OCI-LY7 (cell line): ENCODE results near the gene DENND1A. TPM values are rescaled to one million over a fixed set of nuclear protein-coding genes. Genes with fewer than 3 reads are reported as not detected.

ENCODE experiments used
- BruUV-seq: library from RNA; stranded (reverse); fragments of 400-500 nt; replicated peaks from 2 replicates; lab custom pipeline; 2021; lab: Mats Ljungman, UMichigan
- CTCF ChIA-PET: fragments of 300-600 bp; sonication (Branson Sonifier 250); formaldehyde crosslinking; loops from one replicate; lab custom pipeline; 2022; ENCODE audit warnings: antibody characterized with exemption; ENCODE audit not compliant: unreplicated experiment; lab: Charles Lee
- POLR2A ChIA-PET: fragments of 300-600 bp; sonication (Branson Sonifier 250); formaldehyde crosslinking; loops from one replicate; lab custom pipeline; 2022; ENCODE audit warnings: antibody characterized with exemption; lab: Charles Lee
- DNase-seq: peaks from one replicate; pipeline ENCODE4 v3.0.0-alpha.2; 2015; ENCODE audit warnings: low spot score
- H2AFZ ChIP-seq: fragments of 200-600 bp; sonication (generic), shearing (Covaris generic); 2 replicates; pipeline ENCODE4 v1.6.1; 2014; ENCODE audit warnings: mild to moderate bottlenecking, antibody characterized with exemption, low read length, moderate library complexity
- H3K27ac ChIP-seq: fragments of 200-600 bp; sonication (generic); 2 replicates; pipeline ENCODE4 v1.5.1; 2014; ENCODE audit warnings: mixed run types, low read depth, mild to moderate bottlenecking, moderate library complexity, low read length, inconsistent platforms; ENCODE audit not compliant: poor library complexity, severe bottlenecking
- H3K36me3 ChIP-seq: fragments of 200-600 bp; sonication (generic); 2 replicates; pipeline ENCODE4 v1.6.1; 2014; ENCODE audit warnings: mild to moderate bottlenecking, antibody characterized with exemption, low read length, moderate library complexity, mixed read lengths; ENCODE audit not compliant: insufficient read depth
- H3K4me1 ChIP-seq: fragments of 200-600 bp; sonication (generic); 2 replicates; pipeline ENCODE4 v1.5.1; 2014; ENCODE audit warnings: mild to moderate bottlenecking, low read length; ENCODE audit not compliant: insufficient read depth, poor library complexity, severe bottlenecking
- H3K4me2 ChIP-seq: fragments of 200-600 bp; sonication (generic); 2 replicates; pipeline ENCODE4 v1.6.1; 2014; ENCODE audit warnings: mild to moderate bottlenecking, low read length
- H3K4me3 ChIP-seq: fragments of 200-600 bp; sonication (generic); 2 replicates; pipeline ENCODE4 v1.5.1; 2014; ENCODE audit warnings: mild to moderate bottlenecking, low read depth, low read length; ENCODE audit not compliant: poor library complexity, severe bottlenecking
- H3K79me2 ChIP-seq: fragments of 200-600 bp; sonication (generic); 2 replicates; pipeline ENCODE4 v1.6.1; 2016; ENCODE audit warnings: low read depth, mild to moderate bottlenecking, low read length, moderate library complexity, mixed read lengths; ENCODE audit not compliant: insufficient read depth
- H3K9me2 ChIP-seq: fragments of 200-600 bp; sonication (generic); 2 replicates; pipeline ENCODE4 v1.6.1; 2016; ENCODE audit warnings: mild to moderate bottlenecking, low read length, mixed read lengths; ENCODE audit not compliant: insufficient read depth
- H3K9me3 ChIP-seq: fragments of 200-600 bp; sonication (generic); 2 replicates; pipeline ENCODE4 v1.6.1; 2014; ENCODE audit warnings: mild to moderate bottlenecking, mixed run types, low read length, mixed read lengths
- H4K20me1 ChIP-seq: fragments of 200-600 bp; sonication (generic); 2 replicates; pipeline ENCODE4 v1.6.1; 2014; ENCODE audit warnings: mild to moderate bottlenecking, antibody characterized with exemption, low read length, moderate library complexity, mixed read lengths; ENCODE audit not compliant: insufficient read depth
- EZH2phosphoT487 ChIP-seq: fragments of 200-600 bp; sonication (generic); IDR thresholded peaks from 2 replicates; pipeline ENCODE4 v1.6.1; 2018; ENCODE audit warnings: low read depth, borderline replicate concordance, mild to moderate bottlenecking, mixed run types, antibody characterized with exemption, low read length, moderate library complexity, mixed read lengths
- intact Hi-C: fragments of 100-400 bp; cut with micrococcal nuclease; formaldehyde crosslinking; loops from one replicate; pipeline ENCODE4 v1.10.0; 2022; ENCODE audit not compliant: unreplicated experiment
- total RNA-seq, 2 experiments: library from RNA; depleted of rRNA in 1 of 2; stranded (reverse); fragments of >200 nt in 1 of 2; shearing (Covaris generic) in 1 of 2; gene quantifications; 2 replicates each; pipeline ENCODE4 v1.2.3, GENCODE V29; 2014 to 2022
- TF ChIP-seq, protein P1 (sequence below): fragments of 200-600 bp; sonication (generic); conservative IDR thresholded peaks from 2 replicates; pipeline ENCODE4 v1.5.1; 2014; ENCODE audit warnings: mild to moderate bottlenecking, antibody characterized with exemption, low read length, moderate library complexity, mixed read lengths

Gene DENND1A
- total RNA-seq, 2 experiments from 2014 or later, result 17.9 to 36.3 TPM

DNA sequence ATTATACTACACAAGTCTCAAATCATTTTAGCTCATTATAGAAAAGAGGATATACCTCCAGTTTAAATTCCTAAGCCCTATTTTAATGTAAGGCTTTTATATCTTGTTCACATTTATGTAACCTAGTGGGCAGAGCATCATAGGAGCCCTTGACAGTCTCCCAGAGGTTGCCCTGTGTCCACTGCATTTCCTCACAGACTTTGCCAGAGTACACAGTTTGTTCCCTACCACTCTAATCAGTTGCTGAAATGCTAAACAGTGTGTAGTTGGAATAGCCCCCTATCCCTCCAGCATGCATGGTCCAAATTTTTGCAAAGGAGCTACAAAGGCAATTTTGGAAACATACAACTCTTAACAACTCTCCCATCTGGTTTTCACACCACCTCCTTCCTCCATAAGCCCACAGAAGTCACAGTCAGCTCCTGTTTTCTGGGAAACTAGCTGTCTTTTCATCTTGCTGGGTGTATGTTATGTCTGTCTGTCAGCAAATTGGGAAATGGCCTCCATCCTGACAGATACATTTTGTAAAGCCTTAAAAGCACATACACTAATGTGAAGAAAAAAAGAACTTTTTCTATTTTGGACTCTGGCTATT, 212.2 kb downstream of the DENND1A start:
- no peak overlapping the region for H3K27ac ChIP-seq
- H4K20me1 ChIP-seq, result no peaks in the 10 kb centered on the region
- H3K9me3 ChIP-seq, result peaks cover 14% of the 10 kb centered on the region; the same call in 1 of the 2 replicates
- no peak for DNase-seq
- peaks cover 4% of the 10 kb centered on the region; the same call in 1 of the 2 replicates for H3K36me3 ChIP-seq
- peaks cover 8% of the 10 kb centered on the region for H3K4me1 ChIP-seq
- TF ChIP-seq, protein P1, sequence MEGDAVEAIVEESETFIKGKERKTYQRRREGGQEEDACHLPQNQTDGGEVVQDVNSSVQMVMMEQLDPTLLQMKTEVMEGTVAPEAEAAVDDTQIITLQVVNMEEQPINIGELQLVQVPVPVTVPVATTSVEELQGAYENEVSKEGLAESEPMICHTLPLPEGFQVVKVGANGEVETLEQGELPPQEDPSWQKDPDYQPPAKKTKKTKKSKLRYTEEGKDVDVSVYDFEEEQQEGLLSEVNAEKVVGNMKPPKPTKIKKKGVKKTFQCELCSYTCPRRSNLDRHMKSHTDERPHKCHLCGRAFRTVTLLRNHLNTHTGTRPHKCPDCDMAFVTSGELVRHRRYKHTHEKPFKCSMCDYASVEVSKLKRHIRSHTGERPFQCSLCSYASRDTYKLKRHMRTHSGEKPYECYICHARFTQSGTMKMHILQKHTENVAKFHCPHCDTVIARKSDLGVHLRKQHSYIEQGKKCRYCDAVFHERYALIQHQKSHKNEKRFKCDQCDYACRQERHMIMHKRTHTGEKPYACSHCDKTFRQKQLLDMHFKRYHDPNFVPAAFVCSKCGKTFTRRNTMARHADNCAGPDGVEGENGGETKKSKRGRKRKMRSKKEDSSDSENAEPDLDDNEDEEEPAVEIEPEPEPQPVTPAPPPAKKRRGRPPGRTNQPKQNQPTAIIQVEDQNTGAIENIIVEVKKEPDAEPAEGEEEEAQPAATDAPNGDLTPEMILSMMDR, result no peak
- no peaks in the 10 kb centered on the region for H3K79me2 ChIP-seq
- ChIA-PET CTCF (no interaction called here), POLR2A (interaction anchor here (0.9 to 1.0 kb wide), 3 partner anchors 24 to 173 kb away, joined by 3 read pairs; no protein-coding TSS in a partner anchor)
- no TSS peak for BruUV-seq
- H3K4me3 ChIP-seq, result no peak overlapping the region
- intact Hi-C loops, result no loop called here
- H3K9me2 ChIP-seq, result no peaks in the 10 kb centered on the region
- H3K4me2 ChIP-seq, result no peak overlapping the region
- no peak overlapping the region for H2AFZ ChIP-seq

DNA sequence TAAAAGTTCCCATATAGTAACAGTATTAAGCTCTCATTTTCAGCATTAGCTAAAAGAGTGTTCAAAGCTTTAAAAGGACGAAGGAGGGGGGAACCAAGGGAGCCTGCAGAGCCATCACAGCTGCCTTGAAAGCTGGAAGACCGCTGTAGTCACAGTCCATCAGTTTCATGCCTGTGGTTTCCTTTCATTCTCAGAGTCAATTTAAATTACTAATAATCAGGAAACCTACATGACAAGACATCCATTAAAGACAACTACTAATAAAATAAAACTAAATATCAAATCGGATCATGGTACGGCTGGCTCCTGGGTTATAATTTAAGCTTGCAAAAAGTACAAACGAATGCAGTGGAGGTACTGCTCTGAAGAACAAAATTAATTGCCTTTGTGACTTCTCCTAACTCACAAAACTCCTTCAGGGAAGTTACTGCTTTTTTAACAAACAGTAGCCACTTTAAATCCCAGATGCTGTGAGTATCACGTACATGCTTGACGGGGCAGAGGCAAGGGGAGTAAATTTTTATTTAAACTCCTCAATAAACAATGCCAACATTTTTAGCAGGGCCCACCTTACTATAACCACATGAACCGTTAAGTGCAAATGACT, 213.5 kb downstream of the DENND1A start:
- BruUV-seq, result no TSS peak
- H3K4me1 ChIP-seq, result peaks cover 8% of the 10 kb centered on the region
- peaks cover 4% of the 10 kb centered on the region; the same call in 1 of the 2 replicates for H3K36me3 ChIP-seq
- H4K20me1 ChIP-seq, result no peaks in the 10 kb centered on the region
- intact Hi-C loops, result no loop called here
- H3K79me2 ChIP-seq, result no peaks in the 10 kb centered on the region
- no peak overlapping the region for H2AFZ ChIP-seq
- H3K4me2 ChIP-seq, result peak overlapping the region; percentile 4; the same call in 1 of the 2 replicates
- no peak overlapping the region for H3K27ac ChIP-seq
- DNase-seq, result peak; percentile 19
- ChIA-PET POLR2A (interaction anchor here (0.5 to 1.4 kb wide), 4 partner anchors 18 to 132 kb away, joined by 3 to 6 read pairs (median 3); no protein-coding TSS in a partner anchor), CTCF (no interaction called here)
- no peak overlapping the region for H3K4me3 ChIP-seq
- TF ChIP-seq, protein P1, result no peak
- TF ChIP-seq EZH2phosphoT487, result no peak
- H3K9me3 ChIP-seq, result 0 out of 2 replicates have a peak, but pooled peaks cover 7% of the 10 kb centered on the region
- H3K9me2 ChIP-seq, result no peaks in the 10 kb centered on the region

DNA sequence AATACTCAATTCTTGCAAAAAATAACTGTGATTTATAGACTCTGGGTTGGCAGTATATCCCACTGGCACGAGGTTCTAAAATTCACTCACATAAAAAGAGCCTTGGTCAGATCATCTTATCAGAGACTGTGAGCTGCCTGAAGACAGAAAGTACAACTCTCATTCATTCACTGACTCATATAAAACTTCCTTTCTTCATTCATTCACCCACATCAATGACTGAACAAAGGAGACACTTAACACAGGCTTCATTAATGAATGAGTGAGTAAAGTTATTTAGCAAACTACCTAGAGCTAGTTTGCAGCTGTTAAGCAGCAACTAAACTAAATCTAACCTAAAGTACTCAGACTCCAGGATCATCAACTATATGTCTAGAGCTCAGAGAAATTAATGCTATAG, 214.7 kb downstream of the DENND1A start:
- Histone ChIP-seq H3K27ac (no peak overlapping the region), H3K4me1 (peaks cover 8% of the 10 kb centered on the region), H3K4me3 (no peak overlapping the region), H4K20me1 (no peaks in the 10 kb centered on the region), H3K36me3 (0 out of 2 replicates have a peak, but pooled peaks cover 4% of the 10 kb centered on the region), H3K9me3 (0 out of 2 replicates have a peak, but pooled peaks cover 7% of the 10 kb centered on the region), H3K4me2 (no peak overlapping the region), H3K9me2 (no peaks in the 10 kb centered on the region), H2AFZ (no peak overlapping the region), H3K79me2 (no peaks in the 10 kb centered on the region)
- BruUV-seq, result no TSS peak
- TF ChIP-seq EZH2phosphoT487, result no peak
- TF ChIP-seq, protein P1, result no peak
- intact Hi-C loops, result no loop called here
- CTCF ChIA-PET, result no interaction called here
- POLR2A ChIA-PET, result interaction anchor here (0.5 to 1.4 kb wide), 3 partner anchors 17 to 663 kb away, joined by 4 to 6 read pairs (median 6); no protein-coding TSS in a partner anchor
- no peak for DNase-seq
